SU-DHL-6 (cell line): ENCODE data around the gene CREG1.

Source experiments
- H2AFZ ChIP-seq: fragments of 200-600 bp; sonication (generic); 2 replicates; pipeline ENCODE4 v1.6.1; 2014; ENCODE audit warnings: low read depth, mild to moderate bottlenecking, moderate library complexity, mixed read lengths, antibody characterized with exemption, low read length; ENCODE audit not compliant: severe bottlenecking
- H3F3A ChIP-seq: fragments of 200-600 bp; shearing (Covaris generic); 2 replicates; pipeline ENCODE4 v1.6.0; 2016; ENCODE audit warnings: antibody characterized with exemption, mild to moderate bottlenecking; ENCODE audit not compliant: insufficient read depth
- H3K27ac ChIP-seq: fragments of 200-600 bp; sonication (generic); 2 replicates; pipeline ENCODE4 v1.5.1; 2016; ENCODE audit warnings: low read depth, mild to moderate bottlenecking, low read length, moderate library complexity, mixed read lengths
- H3K27me3 ChIP-seq: fragments of 200-600 bp; sonication (generic), shearing (Covaris generic); 2 replicates; pipeline ENCODE4 v1.6.0; 2014; ENCODE audit warnings: mild to moderate bottlenecking, low read length
- H3K36me3 ChIP-seq: fragments of 200-600 bp; sonication (generic); 2 replicates; pipeline ENCODE4 v1.6.1; 2014; ENCODE audit warnings: mild to moderate bottlenecking, low read length, mixed read lengths
- H3K4me2 ChIP-seq: fragments of 300-600, 200-600 bp; shearing (Covaris generic), sonication (generic); 2 replicates; pipeline ENCODE4 v1.6.0; 2014; ENCODE audit warnings: low read length, low read depth, mild to moderate bottlenecking; ENCODE audit not compliant: poor library complexity, severe bottlenecking
- H3K4me3 ChIP-seq: fragments of 200-600 bp; sonication (generic); 2 replicates; pipeline ENCODE4 v1.5.1; 2014; ENCODE audit warnings: antibody characterized with exemption, low read length, mild to moderate bottlenecking, mixed read lengths; ENCODE audit not compliant: insufficient read depth, poor library complexity, severe bottlenecking
- H3K79me2 ChIP-seq: fragments of 200-600 bp; sonication (generic); 2 replicates; pipeline ENCODE4 v1.6.1; 2014; ENCODE audit warnings: mild to moderate bottlenecking, low read length, moderate library complexity; ENCODE audit not compliant: insufficient read depth
- H3K9ac ChIP-seq: fragments of 200-600 bp; sonication (generic); 2 replicates; pipeline ENCODE4 v1.7.0; 2014; ENCODE audit warnings: mild to moderate bottlenecking, low read length
- H3K9me2 ChIP-seq: fragments of 200-600 bp; sonication (generic); replicated peaks from 2 replicates; pipeline ENCODE4 v1.6.1; 2014; ENCODE audit warnings: low read length; ENCODE audit not compliant: insufficient read depth
- H3K9me3 ChIP-seq: fragments of 200-600 bp; sonication (generic); 2 replicates; pipeline ENCODE4 v1.6.1; 2014; ENCODE audit warnings: low read length, mixed read lengths; ENCODE audit not compliant: insufficient read depth
- H4K20me1 ChIP-seq: fragments of 200-600 bp; sonication (generic); 2 replicates; pipeline ENCODE4 v1.6.1; 2014; ENCODE audit warnings: low read depth, mild to moderate bottlenecking, antibody characterized with exemption, low read length, moderate library complexity, mixed read lengths
- EZH2phosphoT487 ChIP-seq: fragments of 200-600 bp; sonication (generic), shearing (Covaris generic); conservative IDR thresholded peaks from 2 replicates; pipeline ENCODE4 v1.6.1; 2018; ENCODE audit warnings: mild to moderate bottlenecking, antibody characterized with exemption, low read length, moderate library complexity, mixed read lengths
- TF ChIP-seq, protein P1 (sequence below): fragments of 200-600 bp; sonication (generic); IDR thresholded peaks from one replicate; pipeline ENCODE4 v1.5.1; 2017; ENCODE audit warnings: antibody characterized with exemption, mild to moderate bottlenecking, low read length, moderate library complexity; ENCODE audit not compliant: insufficient read depth, poor library complexity, severe bottlenecking

Gene CREG1

DNA sequence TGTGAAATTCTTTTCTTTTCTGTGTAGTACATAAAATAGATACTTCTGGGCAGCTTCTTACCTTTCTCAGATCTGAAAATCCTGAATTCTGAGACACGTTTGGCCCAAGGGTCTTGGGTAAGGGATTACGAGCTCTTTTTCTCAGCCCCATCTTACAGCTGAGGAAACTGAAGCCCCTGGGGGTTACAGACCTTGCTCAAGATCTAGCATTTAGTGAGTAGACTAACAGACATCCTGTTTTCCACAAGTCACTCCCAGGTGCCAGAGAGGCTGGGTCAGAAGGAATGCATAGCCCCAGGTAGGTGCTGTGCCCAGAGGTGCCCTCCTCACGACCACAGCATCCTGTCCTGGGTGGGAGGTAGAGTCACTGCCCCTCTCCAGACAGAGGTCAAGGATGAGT is 13.2 kb upstream of the CREG1 start:
- H3K27me3 ChIP-seq = no peaks in the 10 kb centered on the region
- H3F3A ChIP-seq = no peaks in the 10 kb centered on the region
- no peaks in the 10 kb centered on the region for H3K9me3 ChIP-seq
- H3K9me2 ChIP-seq = no peaks in the 10 kb centered on the region
- H3K36me3 ChIP-seq = no peaks in the 10 kb centered on the region
- H3K27ac ChIP-seq = no peak overlapping the region
- no peak for TF ChIP-seq EZH2phosphoT487
- TF ChIP-seq, protein P1, sequence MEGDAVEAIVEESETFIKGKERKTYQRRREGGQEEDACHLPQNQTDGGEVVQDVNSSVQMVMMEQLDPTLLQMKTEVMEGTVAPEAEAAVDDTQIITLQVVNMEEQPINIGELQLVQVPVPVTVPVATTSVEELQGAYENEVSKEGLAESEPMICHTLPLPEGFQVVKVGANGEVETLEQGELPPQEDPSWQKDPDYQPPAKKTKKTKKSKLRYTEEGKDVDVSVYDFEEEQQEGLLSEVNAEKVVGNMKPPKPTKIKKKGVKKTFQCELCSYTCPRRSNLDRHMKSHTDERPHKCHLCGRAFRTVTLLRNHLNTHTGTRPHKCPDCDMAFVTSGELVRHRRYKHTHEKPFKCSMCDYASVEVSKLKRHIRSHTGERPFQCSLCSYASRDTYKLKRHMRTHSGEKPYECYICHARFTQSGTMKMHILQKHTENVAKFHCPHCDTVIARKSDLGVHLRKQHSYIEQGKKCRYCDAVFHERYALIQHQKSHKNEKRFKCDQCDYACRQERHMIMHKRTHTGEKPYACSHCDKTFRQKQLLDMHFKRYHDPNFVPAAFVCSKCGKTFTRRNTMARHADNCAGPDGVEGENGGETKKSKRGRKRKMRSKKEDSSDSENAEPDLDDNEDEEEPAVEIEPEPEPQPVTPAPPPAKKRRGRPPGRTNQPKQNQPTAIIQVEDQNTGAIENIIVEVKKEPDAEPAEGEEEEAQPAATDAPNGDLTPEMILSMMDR = no peak
- no peak overlapping the region for H2AFZ ChIP-seq
- no peak overlapping the region for H3K4me2 ChIP-seq
- H3K9ac ChIP-seq = no peak overlapping the region
- no peaks in the 10 kb centered on the region for H4K20me1 ChIP-seq
- H3K79me2 ChIP-seq = no peaks in the 10 kb centered on the region
- no peak overlapping the region for H3K4me3 ChIP-seq

DNA sequence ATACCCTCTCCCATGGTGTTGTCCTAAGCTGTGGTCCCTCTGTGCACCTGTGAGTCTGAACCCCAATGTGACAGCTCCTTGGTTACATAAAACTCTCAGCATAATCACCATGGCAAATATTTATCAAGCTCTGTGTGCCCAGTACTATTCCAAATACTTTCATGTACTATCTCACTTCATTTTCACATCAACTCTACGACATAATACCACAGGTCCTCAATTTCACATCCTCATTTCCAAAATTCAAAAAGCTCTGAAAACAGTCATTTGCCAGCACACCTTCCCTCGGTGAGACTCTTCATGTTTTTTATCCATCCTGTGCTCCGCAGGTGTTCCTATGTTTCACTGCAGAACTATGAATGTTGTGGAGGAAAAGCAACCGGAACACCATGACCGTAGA is 12.4 kb upstream of the CREG1 start:
- H3K9me3 ChIP-seq = no peaks in the 10 kb centered on the region
- H3K27me3 ChIP-seq = no peaks in the 10 kb centered on the region
- H4K20me1 ChIP-seq = no peaks in the 10 kb centered on the region
- no peaks in the 10 kb centered on the region for H3F3A ChIP-seq
- H3K9ac ChIP-seq = no peak overlapping the region
- TF ChIP-seq EZH2phosphoT487 = no peak
- TF ChIP-seq, protein P1 = no peak
- H3K36me3 ChIP-seq = no peaks in the 10 kb centered on the region
- H3K27ac ChIP-seq = no peak overlapping the region
- no peak overlapping the region for H3K4me2 ChIP-seq
- no peaks in the 10 kb centered on the region for H3K79me2 ChIP-seq
- no peak overlapping the region for H3K4me3 ChIP-seq
- H3K9me2 ChIP-seq = no peaks in the 10 kb centered on the region
- no peak overlapping the region for H2AFZ ChIP-seq

DNA sequence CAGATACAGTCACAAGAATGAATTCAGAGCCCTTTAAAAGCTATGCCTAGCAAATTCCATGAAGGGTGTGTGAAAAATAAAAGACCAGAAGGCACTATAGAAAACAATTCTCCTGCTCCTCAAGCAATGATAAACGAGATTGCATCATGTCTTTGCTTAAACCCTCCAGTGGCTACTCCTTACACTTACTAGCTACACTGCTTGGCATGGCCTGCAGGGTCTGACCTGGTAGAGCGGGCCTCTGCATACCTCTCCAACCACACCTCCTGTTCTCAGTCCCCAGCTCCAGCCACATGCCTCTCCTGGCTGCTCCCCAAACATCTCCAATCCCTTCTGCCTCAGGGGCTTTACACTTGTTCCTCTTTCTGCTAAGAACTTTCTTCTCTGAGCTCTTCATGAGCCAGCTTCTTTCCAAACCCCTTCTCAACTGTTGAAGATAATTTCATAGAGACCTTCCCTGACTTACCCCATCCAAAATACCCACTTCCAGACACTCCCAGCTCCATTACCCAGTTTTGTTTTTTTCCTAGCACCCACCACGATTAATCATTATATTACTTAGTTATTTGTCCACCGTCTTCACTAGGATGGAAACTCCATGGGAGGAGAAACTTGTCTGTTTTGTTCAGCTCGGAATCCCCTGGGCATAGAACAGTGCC is 11.2 kb upstream of the CREG1 start:
- Histone ChIP-seq H3K4me2 (no peak overlapping the region), H2AFZ (no peak overlapping the region)

More for the DNA sequence above, 11.2 kb upstream of the CREG1 start:
- Histone ChIP-seq H3K9me3 (no peaks in the 10 kb centered on the region), H4K20me1 (no peaks in the 10 kb centered on the region), H3K79me2 (no peaks in the 10 kb centered on the region), H3F3A (no peaks in the 10 kb centered on the region), H3K4me3 (no peak overlapping the region), H3K27me3 (no peaks in the 10 kb centered on the region), H3K9me2 (no peaks in the 10 kb centered on the region), H3K9ac (no peak overlapping the region), H3K27ac (no peak overlapping the region), H3K36me3 (no peaks in the 10 kb centered on the region)
- TF ChIP-seq, protein P1 = no peak
- TF ChIP-seq EZH2phosphoT487 = no peak
